ENCODE measurements around the gene TYW1. TPM values are rescaled to one million over a fixed set of nuclear protein-coding genes. Genes with fewer than 3 reads are reported as not detected.
"Not testable (repeated sequence)": the region's sequence is repeated elsewhere in the genome, so short reads cannot be mapped to it uniquely, and the experiment has no call there.

Gene TYW1
- total and polyA plus RNA-seq, 2 experiments from 2014 or later, result 13.8 to 18.5 TPM

DNA sequence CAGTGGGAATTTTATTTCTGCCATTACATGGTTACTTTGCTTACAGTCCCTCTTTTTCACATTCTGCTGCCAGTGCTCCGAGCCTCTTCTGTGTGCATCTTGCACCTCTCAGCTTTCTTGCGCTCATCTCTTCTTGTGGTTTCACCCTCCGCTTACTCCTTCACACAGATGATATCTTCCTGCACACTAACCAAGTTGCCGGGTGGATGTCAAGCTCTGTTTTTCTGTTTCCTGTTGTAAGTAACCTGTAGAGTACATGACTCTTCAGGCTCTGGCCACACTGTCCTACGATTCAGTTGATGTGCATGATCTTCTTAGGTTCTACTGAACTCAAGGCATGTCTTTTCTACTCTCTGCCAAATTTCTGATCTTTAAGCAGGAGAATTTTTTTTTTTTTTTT lies 166.7 kb downstream of the TYW1 start:
- not testable (repeated sequence) for H4K20me1 ChIP-seq (ENCODE audit: insufficient read depth, poor library complexity, severe bottlenecking); H3K4me3 ChIP-seq; H3K79me2 ChIP-seq; H3K4me2 ChIP-seq; H3K9me3 ChIP-seq (ENCODE audit: low read depth); H3K27me3 ChIP-seq; H3K36me3 ChIP-seq (replicated peaks; ENCODE audit: insufficient read depth, low read depth); H3K27ac ChIP-seq; H3K4me1 ChIP-seq (ENCODE audit: insufficient read depth); H2AFZ ChIP-seq; H3K9me2 ChIP-seq (replicated peaks; ENCODE audit: insufficient read depth); DNase-seq (ENCODE audit: low spot score)
- 66% methylated on average over 5 of the region's 5 CpGs for WGBS (ENCODE audit: low lambda C conversion rate, missing lambda C conversion rate)

DNA sequence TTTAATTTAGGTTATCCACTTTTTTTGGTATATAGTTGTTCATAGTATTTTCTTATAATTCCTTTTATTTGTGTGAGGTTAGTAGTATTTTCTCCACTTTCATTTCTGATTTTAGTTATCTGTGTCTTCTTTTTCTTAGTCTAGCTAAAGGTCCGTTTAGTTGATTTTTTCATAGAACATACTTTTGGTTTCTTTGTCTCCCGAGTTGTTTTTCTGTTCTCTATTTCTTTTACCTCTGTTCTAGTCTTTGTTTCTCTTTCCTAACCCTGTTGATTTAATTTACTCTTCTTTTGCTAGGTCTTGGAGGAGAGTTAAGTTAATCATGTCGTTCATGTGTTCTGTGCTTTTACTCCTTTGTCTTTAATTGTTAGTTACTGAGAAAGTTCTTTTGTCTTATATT lies 174.5 kb downstream of the TYW1 start:
- not testable (repeated sequence) for H3K4me3 ChIP-seq; H3K4me2 ChIP-seq; H3K27ac ChIP-seq; DNase-seq (ENCODE audit: low spot score); H3K36me3 ChIP-seq (replicated peaks; ENCODE audit: insufficient read depth, low read depth); H3K79me2 ChIP-seq; H2AFZ ChIP-seq; H3K27me3 ChIP-seq; H3K9me2 ChIP-seq (replicated peaks; ENCODE audit: insufficient read depth); H3K4me1 ChIP-seq (ENCODE audit: insufficient read depth); H4K20me1 ChIP-seq (ENCODE audit: insufficient read depth, poor library complexity, severe bottlenecking); H3K9me3 ChIP-seq (ENCODE audit: low read depth)
- WGBS (ENCODE audit: low lambda C conversion rate, missing lambda C conversion rate), result 92% methylated on average over 3 of the region's 3 CpGs

GRCh38 chr7:67176730-67177129 lies 180.1 kb downstream of the TYW1 start:
- not testable (repeated sequence) for H3K9me2 ChIP-seq (replicated peaks; ENCODE audit: insufficient read depth); H3K79me2 ChIP-seq; H3K4me3 ChIP-seq; H3K4me1 ChIP-seq (ENCODE audit: insufficient read depth); H3K27ac ChIP-seq; DNase-seq (ENCODE audit: low spot score); H2AFZ ChIP-seq; H3K4me2 ChIP-seq; H3K36me3 ChIP-seq (replicated peaks; ENCODE audit: insufficient read depth, low read depth); H3K9me3 ChIP-seq (ENCODE audit: low read depth); H4K20me1 ChIP-seq (ENCODE audit: insufficient read depth, poor library complexity, severe bottlenecking); H3K27me3 ChIP-seq
- TF ChIP-seq, protein P1, sequence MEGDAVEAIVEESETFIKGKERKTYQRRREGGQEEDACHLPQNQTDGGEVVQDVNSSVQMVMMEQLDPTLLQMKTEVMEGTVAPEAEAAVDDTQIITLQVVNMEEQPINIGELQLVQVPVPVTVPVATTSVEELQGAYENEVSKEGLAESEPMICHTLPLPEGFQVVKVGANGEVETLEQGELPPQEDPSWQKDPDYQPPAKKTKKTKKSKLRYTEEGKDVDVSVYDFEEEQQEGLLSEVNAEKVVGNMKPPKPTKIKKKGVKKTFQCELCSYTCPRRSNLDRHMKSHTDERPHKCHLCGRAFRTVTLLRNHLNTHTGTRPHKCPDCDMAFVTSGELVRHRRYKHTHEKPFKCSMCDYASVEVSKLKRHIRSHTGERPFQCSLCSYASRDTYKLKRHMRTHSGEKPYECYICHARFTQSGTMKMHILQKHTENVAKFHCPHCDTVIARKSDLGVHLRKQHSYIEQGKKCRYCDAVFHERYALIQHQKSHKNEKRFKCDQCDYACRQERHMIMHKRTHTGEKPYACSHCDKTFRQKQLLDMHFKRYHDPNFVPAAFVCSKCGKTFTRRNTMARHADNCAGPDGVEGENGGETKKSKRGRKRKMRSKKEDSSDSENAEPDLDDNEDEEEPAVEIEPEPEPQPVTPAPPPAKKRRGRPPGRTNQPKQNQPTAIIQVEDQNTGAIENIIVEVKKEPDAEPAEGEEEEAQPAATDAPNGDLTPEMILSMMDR (IDR thresholded peaks at IDR 0.05; ENCODE audit: poor library complexity), result peak; percentile 14
- WGBS (ENCODE audit: low lambda C conversion rate, missing lambda C conversion rate), result 56% methylated on average over 6 of the region's 6 CpGs

- H3K27me3 ChIP-seq; H3K9me2 ChIP-seq (replicated peaks; ENCODE audit: insufficient read depth); H3K9me3 ChIP-seq (ENCODE audit: low read depth); H3K36me3 ChIP-seq (replicated peaks; ENCODE audit: insufficient read depth, low read depth); H3K4me1 ChIP-seq (ENCODE audit: insufficient read depth); H3K4me2 ChIP-seq; H3K79me2 ChIP-seq; H3K4me3 ChIP-seq; H2AFZ ChIP-seq; DNase-seq (ENCODE audit: low spot score); H4K20me1 ChIP-seq (ENCODE audit: insufficient read depth, poor library complexity, severe bottlenecking); H3K27ac ChIP-seq: not testable (repeated sequence)
- WGBS (ENCODE audit: low lambda C conversion rate, missing lambda C conversion rate), result 70% methylated on average over 5 of the region's 5 CpGs
These were observed 182.5 kb downstream of the TYW1 start for GRCh38 chr7:67178915-67179688.

DNA sequence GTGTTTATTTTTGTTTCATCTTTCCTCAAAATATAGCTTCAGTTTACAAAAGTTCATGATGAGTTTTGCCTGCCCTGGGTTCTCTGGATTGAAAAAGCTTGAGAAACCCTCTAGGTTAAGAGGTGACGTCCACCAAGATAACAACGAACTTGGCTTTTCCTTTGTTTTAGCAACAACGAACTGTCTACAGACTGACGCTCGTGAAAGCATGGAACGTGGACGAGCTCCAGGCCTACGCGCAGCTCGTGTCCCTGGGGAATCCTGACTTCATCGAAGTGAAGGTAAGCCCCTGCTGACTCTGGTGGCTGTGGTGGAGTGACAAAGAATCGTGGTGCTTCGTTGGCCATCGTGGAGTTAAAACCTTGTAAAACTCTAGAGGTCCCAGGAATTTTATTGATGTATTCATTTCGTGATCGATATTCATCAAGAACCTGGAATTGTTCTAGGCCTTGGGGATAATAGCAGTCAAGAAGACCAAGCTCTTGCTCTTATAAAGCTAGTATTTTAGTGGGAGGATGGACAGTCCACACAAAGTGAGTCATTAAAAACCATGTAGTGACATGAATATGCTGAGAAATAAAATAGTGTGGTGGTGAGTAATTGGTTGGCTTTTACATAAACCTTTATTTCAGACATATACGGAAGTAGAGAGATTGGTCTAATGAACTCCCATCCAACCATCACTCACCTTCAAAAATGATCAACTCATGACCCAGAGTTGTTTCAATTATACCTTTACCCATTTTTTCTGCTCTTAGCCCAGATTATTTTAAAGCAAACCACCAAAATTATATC lies 186.5 kb downstream of the TYW1 start:
- H3K9me3 ChIP-seq (ENCODE audit: low read depth); H3K79me2 ChIP-seq; H2AFZ ChIP-seq; DNase-seq (ENCODE audit: low spot score); H3K4me2 ChIP-seq; H3K9me2 ChIP-seq (replicated peaks; ENCODE audit: insufficient read depth); H3K4me1 ChIP-seq (ENCODE audit: insufficient read depth); H3K27me3 ChIP-seq; H3K36me3 ChIP-seq (replicated peaks; ENCODE audit: insufficient read depth, low read depth); H3K27ac ChIP-seq; H4K20me1 ChIP-seq (ENCODE audit: insufficient read depth, poor library complexity, severe bottlenecking); H3K4me3 ChIP-seq: not testable (repeated sequence)
- 82% methylated on average over 15 of the region's 17 CpGs for WGBS (ENCODE audit: low lambda C conversion rate, missing lambda C conversion rate)

- H3K9me2 ChIP-seq (replicated peaks; ENCODE audit: insufficient read depth); H3K36me3 ChIP-seq (replicated peaks; ENCODE audit: insufficient read depth, low read depth); DNase-seq (ENCODE audit: low spot score); H3K4me3 ChIP-seq; H3K79me2 ChIP-seq; H4K20me1 ChIP-seq (ENCODE audit: insufficient read depth, poor library complexity, severe bottlenecking); H3K27me3 ChIP-seq; H3K4me2 ChIP-seq; H2AFZ ChIP-seq; H3K4me1 ChIP-seq (ENCODE audit: insufficient read depth); H3K9me3 ChIP-seq (ENCODE audit: low read depth): not testable (repeated sequence)
- H3K27ac ChIP-seq, result peak overlapping the region; percentile 20
- WGBS (ENCODE audit: low lambda C conversion rate, missing lambda C conversion rate), result 79% methylated on average over 9 of the region's 10 CpGs
These were observed 188.5 kb downstream of the TYW1 start for GRCh38 chr7:67184912-67185659.

DNA sequence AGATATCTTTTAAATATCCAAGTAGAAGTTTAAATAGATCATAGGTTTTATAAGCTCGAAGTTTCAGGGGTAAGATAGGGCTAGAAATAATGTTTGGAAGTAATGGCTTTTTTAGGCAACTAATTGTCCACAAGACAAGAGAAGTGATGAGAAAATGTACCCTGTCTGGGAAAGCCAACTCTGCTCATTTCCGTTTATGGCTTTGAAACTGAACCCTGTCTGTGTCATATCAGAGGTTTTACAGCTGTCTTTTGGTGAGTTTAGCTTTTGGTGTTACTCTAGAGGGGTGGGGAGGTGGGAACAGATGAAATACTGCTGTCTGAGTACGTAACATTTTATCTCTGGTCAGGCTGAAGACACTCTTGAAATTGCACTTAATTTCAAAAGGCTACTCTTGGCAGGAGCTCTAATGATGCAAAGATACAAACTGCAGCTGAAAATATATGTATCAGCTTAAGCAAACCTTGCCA lies 189.1 kb downstream of the TYW1 start:
- not testable (repeated sequence) for H3K79me2 ChIP-seq; H3K9me2 ChIP-seq (replicated peaks; ENCODE audit: insufficient read depth); H3K27me3 ChIP-seq; H3K4me3 ChIP-seq; H3K4me2 ChIP-seq; DNase-seq (ENCODE audit: low spot score); H3K9me3 ChIP-seq (ENCODE audit: low read depth); H3K36me3 ChIP-seq (replicated peaks; ENCODE audit: insufficient read depth, low read depth); H2AFZ ChIP-seq; H3K4me1 ChIP-seq (ENCODE audit: insufficient read depth); H4K20me1 ChIP-seq (ENCODE audit: insufficient read depth, poor library complexity, severe bottlenecking)
- WGBS (ENCODE audit: low lambda C conversion rate, missing lambda C conversion rate), result 68% methylated on average over 2 of the region's 3 CpGs
- H3K27ac ChIP-seq, result peak overlapping the region; percentile 20

Data from hepatocyte (in vitro differentiated cells).